Fibroblast of skin of right quadriceps (primary cell): ENCODE data around the gene SPTLC3.

Source experiments
- DNase-seq: peaks from one replicate; pipeline ENCODE4 v3.0.0-alpha.2; 2013

SPTLC3 gene

GRCh38 chr20:13142143-13142542 lies 133.4 kb downstream of the SPTLC3 start:
- DNase-seq: peak; percentile 59

DNA sequence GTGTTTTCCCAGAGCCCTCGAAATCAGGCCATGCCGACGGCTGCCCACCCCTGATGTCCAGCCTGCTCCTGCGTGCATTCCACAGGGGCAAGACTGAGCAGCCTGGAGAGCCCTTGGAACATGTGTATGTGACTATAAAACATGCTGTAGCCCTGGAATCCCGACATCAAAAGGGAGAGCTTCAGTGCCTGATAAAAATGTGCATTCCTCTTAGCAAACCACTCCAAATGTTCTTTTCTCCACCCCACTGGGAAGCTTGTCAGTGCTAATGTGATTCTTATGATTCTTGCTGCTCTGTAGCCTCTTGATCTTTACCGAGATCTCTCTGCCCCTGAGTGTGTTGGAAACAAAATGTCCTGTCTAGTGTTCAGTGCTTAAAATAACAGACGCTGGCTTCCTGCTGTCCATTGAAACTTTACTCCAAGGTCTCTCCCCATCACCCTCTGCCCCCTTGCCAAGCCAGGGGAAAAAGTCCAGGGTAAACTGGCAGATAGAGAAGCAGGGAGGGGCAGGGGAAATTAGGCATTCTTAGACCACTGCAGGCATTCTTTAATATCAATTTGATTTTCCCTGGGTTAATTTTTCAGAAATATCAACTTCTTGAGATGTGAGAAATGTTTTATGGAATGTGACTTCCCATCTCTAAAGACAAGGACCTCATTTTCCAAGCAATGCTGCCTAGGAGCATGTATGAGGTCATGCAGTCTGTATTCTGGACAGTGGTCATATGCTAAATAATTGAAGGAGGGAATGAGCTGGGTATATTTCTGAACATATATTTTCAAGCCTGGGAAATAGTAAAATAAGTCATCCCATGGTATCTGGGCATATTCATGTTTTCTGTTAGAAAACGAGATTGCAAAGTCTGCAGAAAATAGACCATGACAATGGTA lies 138.5 kb downstream of the SPTLC3 start:
- DNase-seq: no peak

- DNase-seq: no peak
Observed at GRCh38 chr20:13147971-13148370, 139.2 kb downstream of the SPTLC3 start.

DNA sequence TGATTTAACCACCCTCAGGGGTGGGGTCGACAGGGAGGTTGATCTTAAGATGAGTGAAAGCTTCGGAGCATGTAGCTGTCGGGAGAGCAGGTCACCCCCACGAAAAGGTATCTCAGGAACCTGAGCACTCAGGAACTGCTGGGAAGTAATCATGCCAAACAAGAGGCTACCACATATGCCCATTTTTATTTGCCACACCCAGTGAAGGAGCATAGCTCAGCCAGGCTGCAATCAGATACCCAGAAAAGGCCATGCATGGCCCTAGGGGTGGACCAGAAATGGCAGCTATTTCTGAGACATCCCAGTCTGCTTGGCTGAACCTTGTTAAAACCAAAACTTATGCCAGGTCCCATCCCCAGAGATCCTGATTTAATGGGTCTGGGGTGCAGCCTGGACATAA lies 139.6 kb downstream of the SPTLC3 start:
- DNase-seq: no peak

- DNase-seq: no peak
Observed at GRCh38 chr20:13148961-13149360, 140.2 kb downstream of the SPTLC3 start.

GRCh38 chr20:13149371-13150105 lies 140.8 kb downstream of the SPTLC3 start:
- peak; percentile 79 for DNase-seq

DNA sequence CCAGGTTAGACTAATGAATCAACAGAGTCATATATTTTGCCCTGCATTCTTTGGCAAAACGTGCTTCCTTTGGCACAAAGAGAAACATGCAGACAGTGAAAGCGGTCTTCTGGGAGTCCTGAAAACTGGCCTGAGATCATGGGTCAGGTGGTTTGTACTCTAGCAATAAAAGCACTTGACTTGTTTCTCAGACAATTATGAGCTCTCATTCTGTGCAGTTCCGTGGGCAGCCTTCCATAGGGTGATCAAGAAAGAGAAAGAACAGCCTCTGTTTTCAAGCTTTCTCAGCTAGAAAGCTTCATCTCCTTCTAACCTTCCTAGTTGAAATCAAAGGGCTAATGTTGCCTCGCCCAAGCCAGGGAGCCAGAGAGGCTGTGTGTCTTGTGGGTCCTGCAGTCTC lies 149.6 kb downstream of the SPTLC3 start:
- DNase-seq: no peak

- no peak for DNase-seq
Observed at GRCh38 chr20:13159889-13160288, 151.1 kb downstream of the SPTLC3 start.

- DNase-seq: no peak
Observed at GRCh38 chr20:13165203-13165602, 156.4 kb downstream of the SPTLC3 start.

GRCh38 chr20:13166011-13166410 lies 157.2 kb downstream of the SPTLC3 start:
- no peak for DNase-seq

- no peak for DNase-seq
Observed at GRCh38 chr20:13166437-13166836, 157.7 kb downstream of the SPTLC3 start.

DNA sequence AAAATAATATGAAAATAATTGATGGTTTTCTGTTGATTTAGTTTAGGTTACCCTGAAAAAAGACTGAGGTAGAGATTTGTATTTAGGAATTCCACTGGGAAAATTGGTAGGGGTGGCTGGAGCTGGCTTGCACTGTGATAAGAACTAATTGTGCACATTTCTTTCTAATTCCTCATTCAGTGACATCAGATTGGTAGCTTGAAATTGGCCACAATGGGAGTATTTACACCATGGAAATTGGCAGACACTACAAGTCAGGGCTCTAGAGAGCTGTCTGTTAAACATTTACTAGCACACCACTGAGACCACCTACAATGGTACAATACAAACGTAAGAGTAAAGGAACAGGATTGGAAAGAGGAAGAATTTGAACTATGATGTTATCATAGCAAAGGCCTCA lies 160.3 kb downstream of the SPTLC3 start:
- DNase-seq: no peak

GRCh38 chr20:13170771-13171170 lies 162.0 kb downstream of the SPTLC3 start:
- no peak for DNase-seq

- no peak for DNase-seq
Observed at GRCh38 chr20:13173201-13173600, 164.4 kb downstream of the SPTLC3 start.

DNA sequence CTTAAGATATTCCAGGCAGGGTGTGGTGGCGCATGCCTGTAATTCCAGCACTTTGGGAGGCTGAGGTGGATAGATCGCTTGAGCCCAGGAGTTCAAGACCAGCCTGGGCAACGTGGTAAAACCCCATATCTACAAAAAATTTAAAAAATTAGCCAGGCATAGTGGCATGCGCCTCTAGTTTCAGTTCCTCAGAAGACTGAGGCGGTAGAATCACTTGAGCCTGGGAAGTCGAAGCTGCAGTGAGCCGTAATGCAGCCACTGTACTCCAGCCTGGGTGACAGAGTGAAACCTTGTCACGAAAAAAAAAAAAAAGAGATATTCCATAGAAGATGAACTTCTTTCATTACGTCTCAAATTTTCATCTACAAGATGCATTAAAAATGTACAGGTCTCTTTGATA lies 165.6 kb downstream of the SPTLC3 start:
- no peak for DNase-seq

DNA sequence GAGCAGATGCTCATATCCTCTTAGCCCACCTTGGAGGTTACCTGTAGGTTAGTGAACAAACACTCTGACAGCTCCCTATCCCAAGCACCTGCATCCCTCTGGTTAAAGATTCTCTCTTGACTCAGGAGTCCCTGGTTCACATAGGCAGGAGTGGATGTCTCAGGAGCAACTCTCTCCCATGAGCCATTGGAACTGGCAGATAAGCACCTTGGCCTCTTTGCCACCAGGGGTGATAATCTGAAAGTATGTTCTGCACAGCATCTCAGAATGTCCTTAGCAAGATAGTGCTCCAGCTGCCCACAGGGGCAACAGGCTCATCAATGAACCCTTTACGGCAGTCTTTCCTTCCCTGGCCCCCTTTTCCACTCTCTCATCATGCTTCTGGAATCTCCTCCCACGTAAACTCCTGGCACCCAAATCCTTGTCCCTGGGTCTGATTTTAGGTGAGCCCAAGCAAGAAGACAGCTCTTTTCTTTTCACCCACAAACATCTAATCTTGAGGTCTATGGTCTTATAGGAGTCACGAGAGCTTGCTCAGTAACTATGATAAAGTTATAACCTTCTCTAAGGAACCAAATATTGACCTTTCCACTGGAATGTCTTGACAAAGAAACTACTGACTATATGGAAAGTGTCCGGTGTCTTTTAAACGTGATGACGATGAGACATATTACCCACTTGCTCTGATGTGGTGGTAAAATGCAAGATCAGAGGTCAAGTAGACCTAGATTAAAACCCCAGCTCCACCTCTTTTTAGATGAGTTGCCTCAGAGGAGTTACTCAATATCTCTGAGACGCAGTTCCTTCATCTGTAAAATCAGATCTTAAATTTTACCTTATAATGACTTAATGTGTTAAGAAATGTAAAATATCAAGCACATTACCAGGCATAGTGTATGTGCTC lies 172.5 kb downstream of the SPTLC3 start:
- DNase-seq: no peak

DNA sequence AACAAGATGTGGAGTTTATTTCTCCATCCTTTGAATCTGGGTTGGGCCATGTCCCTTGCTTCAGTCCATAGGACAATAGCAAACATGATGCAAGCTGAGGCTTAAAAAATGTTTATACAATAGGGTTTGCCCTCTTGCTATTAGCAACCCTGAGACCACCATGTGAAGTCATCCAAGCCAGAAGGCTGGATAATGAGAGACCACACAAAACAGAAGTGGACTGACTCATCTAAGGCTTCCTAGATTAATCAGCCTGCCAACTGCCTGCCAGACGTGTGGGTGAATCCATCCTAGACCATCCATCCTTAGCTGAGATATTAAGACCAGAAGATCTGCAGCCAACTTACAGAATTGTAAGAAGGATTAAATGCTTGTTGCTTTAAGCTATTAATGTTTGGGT lies 174.2 kb downstream of the SPTLC3 start:
- DNase-seq: no peak

- no peak for DNase-seq
Observed at GRCh38 chr20:13186043-13186774, 177.4 kb downstream of the SPTLC3 start.

GRCh38 chr20:13187899-13188298 lies 179.1 kb downstream of the SPTLC3 start:
- no peak for DNase-seq

DNA sequence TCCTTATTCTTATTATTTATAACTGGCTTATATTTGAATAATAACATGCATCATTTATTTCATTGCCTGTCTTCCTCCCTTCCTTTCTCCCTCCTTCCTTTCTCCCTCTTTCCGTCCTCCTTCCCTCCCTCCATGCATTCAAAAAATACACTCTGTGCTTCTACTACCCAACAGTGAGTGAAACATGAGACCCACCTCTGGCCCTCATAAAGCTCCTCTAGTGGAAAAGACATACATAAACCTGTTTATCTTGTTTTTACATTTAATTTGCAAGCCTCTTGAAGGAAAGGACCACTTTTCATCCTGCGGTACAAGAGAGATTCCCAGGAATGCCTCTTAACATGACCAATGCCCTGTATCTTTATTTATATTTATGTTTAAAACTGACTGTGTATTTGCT lies 190.5 kb downstream of the SPTLC3 start:
- DNase-seq: no peak

GRCh38 chr20:13200767-13201500 lies 192.2 kb downstream of the SPTLC3 start:
- no peak for DNase-seq

DNA sequence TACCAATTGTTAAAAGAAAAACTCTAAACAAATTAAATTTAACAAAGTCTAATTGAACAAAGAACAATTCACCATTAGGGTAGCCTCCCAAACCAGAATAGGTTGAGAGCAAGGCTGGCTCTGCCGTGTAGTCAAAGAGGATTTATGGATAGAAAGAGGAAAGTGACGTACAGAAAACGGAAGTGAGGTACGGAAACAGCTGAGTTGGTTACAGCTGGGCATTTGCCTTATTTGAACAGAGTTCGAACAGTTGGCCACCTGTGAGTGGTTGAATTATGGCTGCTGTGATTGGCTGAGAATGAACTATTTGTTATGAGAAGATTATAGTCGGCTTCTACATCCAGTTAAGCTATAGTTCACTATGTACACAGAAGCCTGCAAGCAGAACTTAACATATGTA lies 193.8 kb downstream of the SPTLC3 start:
- DNase-seq: no peak
